HepG2 (cell line): Measurements from ENCODE around the gene CAD. TPM values are rescaled to one million over a fixed set of nuclear protein-coding genes. Genes with fewer than 3 reads are reported as not detected.
A peak's percentile ranks its signal among the peaks of the same experiment; 100 is the strongest.

Experiments
- CSRNP2 ChIP-seq: sonication (generic); formaldehyde crosslinking; conservative IDR thresholded peaks from 2 replicates; pipeline ENCODE4 v1.8.0; 2022; ENCODE audit warnings: low read depth, missing genetic modification reagents
- DR1 ChIP-seq: sonication (generic); formaldehyde crosslinking; IDR thresholded peaks from 2 replicates; pipeline ENCODE4 v1.8.0; 2021; ENCODE audit warnings: mild to moderate bottlenecking, missing genetic modification reagents, inconsistent platforms
- GTF2F1 ChIP-seq: fragments of 150-350 bp; IDR thresholded peaks from 2 replicates; pipeline ENCODE4 v1.6.1; 2014; ENCODE audit warnings: low read length
- JARID2 ChIP-seq: sonication (generic); formaldehyde crosslinking; IDR thresholded peaks from 2 replicates; pipeline ENCODE4 v1.8.1; 2023; ENCODE audit warnings: missing genetic modification reagents, inconsistent platforms; ENCODE audit not compliant: insufficient replicate concordance
- SIN3A ChIP-seq: IDR thresholded peaks from 2 replicates; pipeline ENCODE4 v1.6.1; 2011; ENCODE audit warnings: low read depth, mild to moderate bottlenecking, control low read depth, low read length, borderline replicate concordance
- STAT5B ChIP-seq: sonication (generic); formaldehyde crosslinking; IDR thresholded peaks from 2 replicates; pipeline ENCODE4 v1.4.0; 2020; ENCODE audit warnings: missing genetic modification reagents
- ZFP82 ChIP-seq: sonication (generic); formaldehyde crosslinking; IDR thresholded peaks from 2 replicates; pipeline ENCODE4 v1.5.1; 2020; ENCODE audit warnings: mild to moderate bottlenecking, missing genetic modification reagents, borderline replicate concordance
- ZMYM3 ChIP-seq: sonication (generic); formaldehyde crosslinking; IDR thresholded peaks from 2 replicates; pipeline ENCODE4 v1.5.1; 2020; ENCODE audit warnings: mild to moderate bottlenecking, missing genetic modification reagents
- ZNF205 ChIP-seq: IDR thresholded peaks from 2 replicates; pipeline ENCODE4 v1.6.1; 2018; ENCODE audit warnings: missing biosample characterization, missing genetic modification reagents
- ZNF282 ChIP-seq: fragments of 450-650 bp; IDR thresholded peaks from 2 replicates; pipeline ENCODE4 v1.6.1; 2018; ENCODE audit not compliant: partially characterized antibody
- ZNF430 ChIP-seq: sonication (generic); formaldehyde crosslinking; IDR thresholded peaks from 2 replicates; pipeline ENCODE4 v1.9.0; 2021; ENCODE audit warnings: mild to moderate bottlenecking, missing genetic modification reagents
- ZNF652 ChIP-seq: IDR thresholded peaks from 2 replicates; pipeline ENCODE4 v1.6.1; 2016; ENCODE audit warnings: low read depth, borderline replicate concordance
- ZSCAN30 ChIP-seq: sonication (generic); formaldehyde crosslinking; IDR thresholded peaks from 2 replicates; pipeline ENCODE4 v1.5.0; 2020; ENCODE audit warnings: mild to moderate bottlenecking, missing genetic modification reagents
- polyA plus RNA-seq, 8 experiments: library from polyadenylated mRNA; depleted of rRNA in 3 of 8; stranded (reverse) in 7 of 8; unstranded in 1 of 8; fragments of >200 nt; fragmentation: Illumina TruSeq in 4 of 8; extraction: Trizol in 4 of 8; gene quantifications; 2 replicates each; pipeline versions ENCODE4 v1.2.1 to v1.2.3, GENCODE V29; 2011 to 2016; ENCODE audit warnings: low read depth in 4 of 8, missing spikeins in 1 of 8, mixed read lengths in 1 of 8; ENCODE audit not compliant: insufficient read depth in 1 of 8
- total RNA-seq, 5 experiments: library from RNA; depleted of rRNA; stranded (reverse); fragments of >200 nt; fragmentation: Illumina TruSeq; extraction: Trizol; gene quantifications; 2 replicates each; pipeline ENCODE4 v1.2.3, GENCODE V29; 2016; ENCODE audit warnings: low read depth in 1 of 5

Gene CAD
- total and polyA plus RNA-seq, 2 of the 13 experiments (the other 11 are each of a cell fraction or from before 2014, with no cell fraction given), result 21.7 to 37.0 TPM

GRCh38 chr2:27185331-27186026 lies 31.7 kb upstream of the CAD start (continued):
- TF ChIP-seq ZSCAN30, result no peak
- no peak for TF ChIP-seq ZNF205 (CRISPR knock-in tag)
- TF ChIP-seq ZFP82 (CRISPR knock-in tag), result no peak
- no peak for TF ChIP-seq STAT5B (CRISPR knock-in tag)
- no peak for TF ChIP-seq ZNF282
- no peak for TF ChIP-seq JARID2 (CRISPR knock-in tag)
- no peak for TF ChIP-seq CSRNP2 (CRISPR knock-in tag)
- peak; percentile 42; the same call in 1 of the 2 replicates for TF ChIP-seq ZMYM3
- TF ChIP-seq SIN3A, result no peak
- no peak for TF ChIP-seq DR1 (CRISPR knock-in tag)
- TF ChIP-seq ZNF652, result peak; percentile 32; the same call in 1 of the 2 replicates
- no peak for TF ChIP-seq GTF2F1
- no peak for TF ChIP-seq ZNF430 (CRISPR knock-in tag)
- TF ChIP-seq, all 625 proteins: peak for 94
